Prostate gland (tissue), 2 donors: ENCODE results near the gene ESR1.
A peak's percentile ranks its signal among the peaks of the same experiment; 100 is the strongest.

Experiments used
- CTCF ChIP-seq, 4 experiments: fragments of 200-600 bp in 2 of 4; fragments of 450-650 bp in 2 of 4; sonication (generic) in 2 of 4; IDR thresholded peaks; 1 replicate in 3 of 4; 2 replicates in 1 of 4; pipeline ENCODE4 v1.5.1; 2016 to 2019; ENCODE audit warnings: antibody characterized with exemption in 4 of 4, mild to moderate bottlenecking in 2 of 4, moderate library complexity in 2 of 4
- POLR2A ChIP-seq: fragments of 450-650 bp; IDR thresholded peaks from one replicate; pipeline ENCODE4 v1.6.1; 2016; ENCODE audit warnings: antibody characterized with exemption, mild to moderate bottlenecking
- POLR2AphosphoS5 ChIP-seq: sonication (generic); formaldehyde crosslinking; IDR thresholded peaks from one replicate; pipeline ENCODE4 v1.6.1; 2017; ENCODE audit warnings: antibody characterized with exemption

GRCh38 chr6:152094992-152095592 is 287.6 kb downstream of the ESR1 start:
- TF ChIP-seq CTCF (IDR thresholded peaks at IDR 0.05) (no peak), POLR2A (no peak), POLR2AphosphoS5 (peak; percentile 64)
